ENCODE data around the gene GNAL.

DNA sequence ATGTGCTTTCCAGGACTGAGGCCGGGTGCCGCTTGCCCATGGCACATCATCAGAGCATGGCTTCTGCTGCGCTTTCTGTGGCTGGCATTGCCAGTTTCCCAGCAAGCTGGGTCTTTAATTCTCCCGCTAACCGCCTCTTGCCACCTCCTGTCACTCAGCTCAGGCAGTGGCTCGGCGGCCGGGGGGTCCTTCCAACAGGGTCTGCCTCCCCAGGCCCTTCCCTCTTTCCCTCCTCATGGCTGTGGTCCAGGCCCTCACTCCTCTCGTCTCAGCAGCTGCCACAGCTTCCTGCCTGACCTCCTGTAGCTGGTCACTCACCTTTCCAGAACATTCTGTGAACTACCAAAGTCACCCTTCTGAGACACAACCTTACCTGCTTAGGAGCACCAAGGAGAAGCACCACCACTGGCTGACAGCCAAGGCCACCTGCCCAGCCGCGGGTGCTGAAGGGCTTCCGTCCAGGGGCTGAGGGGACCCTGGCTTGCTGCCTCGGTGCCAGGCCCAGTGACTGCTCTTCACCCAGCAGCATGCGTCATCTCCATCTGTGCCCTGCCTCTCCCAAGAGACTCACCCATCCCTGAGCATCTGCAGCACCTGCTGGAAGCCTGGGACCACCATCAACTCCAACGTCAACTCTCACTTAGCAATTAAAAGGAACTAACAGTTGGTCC lies 184.7 kb downstream of the GNAL start:
- TF ChIP-seq, protein P1, sequence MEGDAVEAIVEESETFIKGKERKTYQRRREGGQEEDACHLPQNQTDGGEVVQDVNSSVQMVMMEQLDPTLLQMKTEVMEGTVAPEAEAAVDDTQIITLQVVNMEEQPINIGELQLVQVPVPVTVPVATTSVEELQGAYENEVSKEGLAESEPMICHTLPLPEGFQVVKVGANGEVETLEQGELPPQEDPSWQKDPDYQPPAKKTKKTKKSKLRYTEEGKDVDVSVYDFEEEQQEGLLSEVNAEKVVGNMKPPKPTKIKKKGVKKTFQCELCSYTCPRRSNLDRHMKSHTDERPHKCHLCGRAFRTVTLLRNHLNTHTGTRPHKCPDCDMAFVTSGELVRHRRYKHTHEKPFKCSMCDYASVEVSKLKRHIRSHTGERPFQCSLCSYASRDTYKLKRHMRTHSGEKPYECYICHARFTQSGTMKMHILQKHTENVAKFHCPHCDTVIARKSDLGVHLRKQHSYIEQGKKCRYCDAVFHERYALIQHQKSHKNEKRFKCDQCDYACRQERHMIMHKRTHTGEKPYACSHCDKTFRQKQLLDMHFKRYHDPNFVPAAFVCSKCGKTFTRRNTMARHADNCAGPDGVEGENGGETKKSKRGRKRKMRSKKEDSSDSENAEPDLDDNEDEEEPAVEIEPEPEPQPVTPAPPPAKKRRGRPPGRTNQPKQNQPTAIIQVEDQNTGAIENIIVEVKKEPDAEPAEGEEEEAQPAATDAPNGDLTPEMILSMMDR (IDR thresholded peaks at IDR 0.05; ENCODE audit: insufficient read depth, low read depth, low read length): no peak
- no peak for TF ChIP-seq EZH2 (IDR thresholded peaks at IDR 0.05; ENCODE audit: insufficient read depth, low read length)
